ENCODE results near the gene POP4. TPM values are rescaled to one million over a fixed set of nuclear protein-coding genes. Genes with fewer than 3 reads are reported as not detected.

The POP4 gene
- total and polyA plus RNA-seq, 2 of the 13 experiments (the other 11 are each of a cell fraction or from before 2014, with no cell fraction given) = 32.2 to 84.0 TPM

- TF ChIP-seq TGIF2 (CRISPR knock-in tag; IDR thresholded peaks at IDR 0.05) = peak; percentile 52; the same call in 1 of the 2 replicates
- no peak for TF ChIP-seq ZNF720 (CRISPR knock-in tag; IDR thresholded peaks at IDR 0.05)
- TF ChIP-seq ATF5 (CRISPR knock-in tag; IDR thresholded peaks at IDR 0.05; ENCODE audit: low read depth) = no peak
- peak; percentile 84; the same call in 1 of the 2 replicates for TF ChIP-seq THAP9 (CRISPR knock-in tag; IDR thresholded peaks at IDR 0.05; ENCODE audit: borderline replicate concordance)
- TF ChIP-seq MLLT10 (CRISPR knock-in tag; IDR thresholded peaks at IDR 0.05) = no peak
- TF ChIP-seq KLF12 (CRISPR knock-in tag; IDR thresholded peaks at IDR 0.05; ENCODE audit: borderline replicate concordance) = no peak
- TF ChIP-seq SAP130 (CRISPR knock-in tag; IDR thresholded peaks at IDR 0.05; ENCODE audit: low read depth) = peak; percentile 97
- TF ChIP-seq ZNF121 (CRISPR knock-in tag; IDR thresholded peaks at IDR 0.05) = no peak
- TF ChIP-seq THYN1 (CRISPR knock-in tag; IDR thresholded peaks at IDR 0.05; ENCODE audit: borderline replicate concordance, low read depth) = no peak
- 0 out of 2 replicates have a peak, but pooled peaks have one; percentile 21 for TF ChIP-seq ZNF609 (CRISPR knock-in tag; IDR thresholded peaks at IDR 0.05; ENCODE audit: borderline replicate concordance)
- TF ChIP-seq ZBTB7B (CRISPR knock-in tag; IDR thresholded peaks at IDR 0.05) = peak; percentile 62; the same call in 1 of the 2 replicates
- peak; percentile 90 to 98 for TF ChIP-seq POLR2A (IDR thresholded peaks at IDR 0.05; ENCODE audit: insufficient read depth in 1 of 2, low read depth in 2 of 2, low read length in 2 of 2)
- TF ChIP-seq HHEX (CRISPR knock-in tag; IDR thresholded peaks at IDR 0.05) = no peak
- TF ChIP-seq ETV6 (CRISPR knock-in tag; conservative IDR thresholded peaks at IDR 0.05) = no peak
- no peak for TF ChIP-seq ZNF737 (CRISPR knock-in tag; IDR thresholded peaks at IDR 0.05; ENCODE audit: borderline replicate concordance)
- TF ChIP-seq NCOR1 (IDR thresholded peaks at IDR 0.05; ENCODE audit: borderline replicate concordance, low read length) = no peak
- peak; percentile 51 for TF ChIP-seq MIXL1 (CRISPR knock-in tag; IDR thresholded peaks at IDR 0.05)
- no peak for TF ChIP-seq ZNF639 (CRISPR knock-in tag; conservative IDR thresholded peaks at IDR 0.05)
- TF ChIP-seq ZNF12 (CRISPR knock-in tag; IDR thresholded peaks at IDR 0.05) = no peak
These were observed at the start of gene POP4 (continued) for GRCh38 chr19:29605653-29606419.
